GM19455 (cell line): Measurements from ENCODE around the gene ZDHHC24.

Experiments
- ATAC-seq: cut with Tn5 transposase; IDR thresholded peaks from one replicate; pipeline ENCODE4 v1.9.1; 2021; ENCODE audit not compliant: unreplicated experiment

ZDHHC24 gene

GRCh38 chr11:66567787-66568123 lies 21.9 kb upstream of the ZDHHC24 start:
- no peak for ATAC-seq

- ATAC-seq, result no peak
These were observed 20.4 kb upstream of the ZDHHC24 start for GRCh38 chr11:66566221-66566620.

DNA sequence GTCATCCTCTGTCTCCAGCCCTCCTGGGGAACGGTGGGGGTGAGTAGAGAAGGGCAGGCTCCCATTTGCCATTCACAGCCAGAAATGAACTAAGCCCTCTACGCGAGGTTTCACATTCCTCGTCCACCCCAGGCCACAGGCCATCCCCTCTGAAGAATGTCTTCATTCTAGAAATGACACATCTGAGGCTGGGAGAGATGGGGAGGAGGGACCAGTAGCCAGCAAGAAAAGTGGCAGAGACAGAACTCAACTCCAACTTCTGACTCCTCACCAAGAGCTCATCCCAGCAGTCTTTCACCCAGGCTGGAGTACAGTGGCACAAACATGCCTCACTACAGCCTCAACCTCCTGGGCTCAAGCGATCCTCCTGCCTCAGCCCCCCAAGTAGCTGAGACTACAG lies 19.1 kb upstream of the ZDHHC24 start:
- no peak for ATAC-seq

GRCh38 chr11:66564538-66564937 lies 18.7 kb upstream of the ZDHHC24 start:
- no peak for ATAC-seq

GRCh38 chr11:66563832-66564231 lies 18.0 kb upstream of the ZDHHC24 start:
- ATAC-seq, result no peak

GRCh38 chr11:66562907-66563583 lies 17.2 kb upstream of the ZDHHC24 start:
- ATAC-seq, result no peak

GRCh38 chr11:66562275-66562674 lies 16.4 kb upstream of the ZDHHC24 start:
- no peak for ATAC-seq

GRCh38 chr11:66561975-66562248 lies 16.1 kb upstream of the ZDHHC24 start:
- no peak for ATAC-seq

DNA sequence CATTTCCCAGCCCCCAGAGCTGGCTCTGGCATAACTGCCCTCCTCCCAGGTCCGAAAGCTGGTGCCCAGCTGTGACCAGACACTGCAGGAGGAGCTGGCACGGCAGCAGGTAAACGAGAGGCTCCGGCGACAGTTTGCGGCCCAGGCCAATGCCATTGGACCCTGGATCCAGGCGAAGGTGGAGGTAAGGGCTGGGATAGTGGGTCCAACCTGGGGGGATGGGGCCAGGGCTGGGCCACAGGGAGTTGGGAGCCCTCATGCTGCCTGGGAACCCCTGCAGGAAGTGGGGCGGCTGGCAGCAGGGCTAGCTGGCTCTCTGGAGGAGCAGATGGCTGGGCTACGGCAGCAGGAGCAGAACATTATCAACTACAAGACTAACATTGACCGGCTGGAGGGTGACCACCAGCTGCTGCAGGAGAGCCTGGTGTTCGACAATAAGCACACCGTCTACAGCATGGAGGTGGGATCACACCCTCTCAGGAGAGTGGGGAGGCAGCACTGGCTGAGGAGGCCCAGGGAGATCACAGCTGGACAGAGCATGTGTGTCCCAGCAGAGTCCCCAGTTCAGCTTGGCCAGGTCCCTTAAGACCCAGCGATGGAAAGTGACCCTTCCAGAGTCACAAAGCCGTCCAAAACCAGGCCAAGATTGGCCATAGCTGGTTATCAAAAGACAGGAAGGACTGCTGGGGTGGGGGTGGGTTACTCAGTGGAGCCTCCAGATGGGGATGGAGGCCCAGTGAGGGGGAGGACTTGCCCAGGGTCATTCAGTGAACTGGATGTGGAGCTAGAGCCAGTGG lies 15.5 kb upstream of the ZDHHC24 start:
- ATAC-seq, result no peak

GRCh38 chr11:66559866-66560676 lies 14.2 kb upstream of the ZDHHC24 start:
- no peak for ATAC-seq

DNA sequence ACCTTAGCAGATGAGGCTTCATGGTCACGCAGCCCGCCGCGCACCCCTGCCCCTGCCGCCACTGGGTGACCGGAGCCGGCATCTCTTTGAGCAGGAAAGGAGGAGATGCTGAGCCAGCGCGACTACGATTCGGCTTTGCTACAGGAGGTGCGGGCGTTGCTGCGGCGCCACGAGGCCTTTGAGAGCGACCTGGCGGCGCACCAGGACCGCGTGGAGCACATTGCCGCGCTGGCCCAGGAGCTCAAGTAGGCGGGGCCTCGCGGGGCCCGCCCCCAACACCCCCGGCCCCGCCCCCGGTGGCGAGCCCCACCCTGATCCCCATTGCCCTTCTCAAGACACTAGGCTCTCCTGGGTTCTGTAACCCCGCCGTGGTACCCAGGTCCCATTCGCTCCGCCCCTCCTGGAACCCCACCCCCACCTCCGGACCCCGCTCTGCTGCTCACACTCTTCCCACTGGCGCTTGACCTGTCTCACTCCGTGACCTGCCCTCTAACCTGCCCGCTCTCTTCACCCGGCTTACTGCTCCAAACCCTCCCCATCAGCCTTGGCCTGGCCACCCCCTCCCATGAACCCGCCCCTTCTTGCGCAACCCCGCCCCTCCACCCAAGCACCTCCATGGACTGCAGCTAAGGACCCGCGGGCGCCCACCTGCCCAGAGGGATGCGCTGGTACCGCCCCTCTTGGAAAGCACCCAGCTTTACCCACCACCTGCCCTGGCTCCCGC lies 13.5 kb upstream of the ZDHHC24 start:
- ATAC-seq, result no peak

DNA sequence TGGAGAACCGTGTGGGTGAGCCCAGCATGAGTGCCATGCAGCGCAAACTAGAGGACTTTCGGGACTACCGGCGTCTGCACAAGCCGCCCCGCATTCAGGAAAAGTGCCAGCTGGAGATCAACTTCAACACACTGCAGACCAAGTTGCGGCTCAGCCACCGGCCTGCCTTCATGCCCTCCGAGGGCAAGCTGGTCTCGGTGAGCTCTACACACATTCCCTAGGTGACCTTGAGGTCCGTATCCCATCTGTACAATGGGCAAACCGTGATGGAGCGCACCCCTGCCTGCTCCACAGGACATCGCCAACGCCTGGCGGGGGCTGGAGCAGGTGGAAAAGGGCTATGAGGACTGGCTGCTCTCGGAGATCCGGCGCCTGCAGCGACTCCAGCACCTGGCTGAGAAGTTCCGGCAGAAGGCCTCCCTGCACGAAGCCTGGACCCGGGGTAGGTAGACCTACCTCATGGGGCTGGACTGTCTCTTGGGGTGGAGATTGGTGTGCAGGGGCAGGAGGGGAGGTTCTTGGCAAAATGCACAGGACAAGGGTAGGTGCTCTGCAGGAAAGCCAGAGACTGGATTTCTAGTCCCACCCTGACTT lies 12.0 kb upstream of the ZDHHC24 start:
- no peak for ATAC-seq

DNA sequence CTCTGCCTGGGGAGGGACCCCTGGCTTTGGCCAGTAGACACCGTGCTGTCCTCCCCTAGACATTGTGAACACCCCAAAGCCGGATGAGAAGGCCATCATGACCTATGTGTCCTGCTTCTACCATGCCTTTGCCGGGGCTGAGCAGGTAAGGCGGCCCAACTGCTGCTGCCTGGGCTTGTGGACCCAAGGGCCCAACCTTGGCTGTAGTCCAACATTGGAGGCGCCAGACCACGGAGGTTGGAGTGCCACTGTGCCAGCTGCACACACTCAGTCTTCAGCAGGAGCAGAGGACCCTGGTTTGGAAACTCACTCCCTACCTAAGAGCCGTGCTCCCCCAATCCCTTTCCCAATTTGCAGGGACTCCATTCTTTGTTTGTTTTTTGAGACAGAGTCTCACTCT lies 10.2 kb upstream of the ZDHHC24 start:
- no peak for ATAC-seq

DNA sequence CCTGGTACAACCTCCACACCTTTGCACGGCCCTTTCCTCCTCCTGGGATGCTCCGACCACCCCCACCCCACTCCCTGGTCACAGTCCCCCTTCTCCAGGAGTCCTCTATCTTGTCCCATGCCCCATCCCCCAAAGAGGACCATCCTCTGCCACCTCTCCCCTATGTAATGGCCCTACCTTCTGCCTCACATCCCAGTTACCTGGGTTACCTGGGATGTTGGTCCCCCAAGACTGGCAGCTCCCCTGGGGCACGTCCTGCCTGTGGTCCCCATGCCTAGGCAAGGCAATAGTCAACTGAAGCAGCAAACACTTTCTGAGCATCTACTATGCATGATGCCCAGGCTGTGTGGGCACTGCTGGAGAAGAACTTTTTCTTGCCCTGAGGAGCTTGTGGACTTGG lies 9.6 kb upstream of the ZDHHC24 start:
- no peak for ATAC-seq

GRCh38 chr11:66554602-66555001 lies 8.8 kb upstream of the ZDHHC24 start:
- ATAC-seq, result no peak

GRCh38 chr11:66550887-66551286 lies 5.0 kb upstream of the ZDHHC24 start:
- ATAC-seq, result no peak

DNA sequence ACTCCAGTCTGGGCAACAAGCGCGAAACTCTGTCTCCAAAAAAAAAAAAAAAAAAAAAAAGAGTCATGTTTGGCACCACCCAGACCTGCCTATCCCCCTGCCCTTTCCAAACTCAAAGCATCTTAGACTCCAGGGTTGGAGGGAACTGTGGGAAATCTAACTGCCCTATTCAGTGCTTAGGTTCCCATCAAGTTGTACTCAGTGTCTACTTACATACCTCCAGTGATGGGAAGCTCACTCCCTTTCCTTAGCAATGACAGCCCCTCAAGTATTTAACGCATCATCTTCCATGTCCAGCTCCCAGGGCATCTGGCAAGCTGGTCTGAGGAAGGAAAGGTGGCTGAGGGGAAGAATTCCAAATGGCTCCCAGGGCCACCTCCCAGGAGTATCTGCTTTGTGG lies 3.8 kb upstream of the ZDHHC24 start:
- no peak for ATAC-seq

DNA sequence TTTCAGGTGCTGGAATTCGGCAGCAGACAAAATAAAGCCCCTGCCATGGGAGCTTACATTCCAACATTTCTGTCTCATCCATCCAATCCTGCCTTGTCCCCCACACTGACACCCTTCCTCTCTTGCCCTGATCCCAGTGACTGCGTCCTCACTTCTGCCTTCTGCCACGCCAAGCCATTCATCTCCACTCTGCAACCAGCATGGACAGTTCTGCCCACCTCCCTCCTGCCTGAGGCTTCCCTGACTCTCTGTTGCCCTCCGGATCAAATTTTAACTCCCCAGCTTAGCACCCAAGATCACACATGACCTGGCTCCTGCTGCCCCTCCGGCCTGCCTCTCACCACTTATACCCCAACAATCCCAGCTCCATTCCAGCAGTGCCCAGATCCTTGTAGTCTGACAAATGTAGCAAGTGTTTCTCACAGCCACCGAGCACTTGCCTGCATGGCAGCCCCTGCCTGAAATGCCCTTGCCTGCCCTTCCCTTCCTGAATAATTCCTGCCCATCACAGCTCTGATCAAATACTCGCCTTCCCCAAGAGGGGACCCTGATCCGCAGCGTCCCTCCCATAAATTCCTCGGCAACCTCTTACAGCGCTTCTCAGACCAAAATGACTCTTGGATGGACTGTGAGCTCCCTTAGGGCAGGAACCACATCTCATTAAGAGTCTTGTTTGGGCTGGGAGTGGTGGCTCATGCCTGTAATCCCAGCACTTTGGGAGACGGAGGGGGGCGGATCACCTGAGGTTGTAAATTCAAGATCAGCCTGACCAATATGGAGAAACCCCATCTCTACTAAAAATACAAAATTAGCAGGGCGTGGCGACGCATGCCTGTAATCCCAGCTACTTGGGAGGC lies 3.2 kb upstream of the ZDHHC24 start:
- ATAC-seq, result no peak

GRCh38 chr11:66548041-66548440 lies 2.2 kb upstream of the ZDHHC24 start:
- no peak for ATAC-seq

GRCh38 chr11:66547662-66548009 lies 1.8 kb upstream of the ZDHHC24 start:
- no peak for ATAC-seq
